Measurements from ENCODE around the gene ABCF1.

The ABCF1 gene

DNA sequence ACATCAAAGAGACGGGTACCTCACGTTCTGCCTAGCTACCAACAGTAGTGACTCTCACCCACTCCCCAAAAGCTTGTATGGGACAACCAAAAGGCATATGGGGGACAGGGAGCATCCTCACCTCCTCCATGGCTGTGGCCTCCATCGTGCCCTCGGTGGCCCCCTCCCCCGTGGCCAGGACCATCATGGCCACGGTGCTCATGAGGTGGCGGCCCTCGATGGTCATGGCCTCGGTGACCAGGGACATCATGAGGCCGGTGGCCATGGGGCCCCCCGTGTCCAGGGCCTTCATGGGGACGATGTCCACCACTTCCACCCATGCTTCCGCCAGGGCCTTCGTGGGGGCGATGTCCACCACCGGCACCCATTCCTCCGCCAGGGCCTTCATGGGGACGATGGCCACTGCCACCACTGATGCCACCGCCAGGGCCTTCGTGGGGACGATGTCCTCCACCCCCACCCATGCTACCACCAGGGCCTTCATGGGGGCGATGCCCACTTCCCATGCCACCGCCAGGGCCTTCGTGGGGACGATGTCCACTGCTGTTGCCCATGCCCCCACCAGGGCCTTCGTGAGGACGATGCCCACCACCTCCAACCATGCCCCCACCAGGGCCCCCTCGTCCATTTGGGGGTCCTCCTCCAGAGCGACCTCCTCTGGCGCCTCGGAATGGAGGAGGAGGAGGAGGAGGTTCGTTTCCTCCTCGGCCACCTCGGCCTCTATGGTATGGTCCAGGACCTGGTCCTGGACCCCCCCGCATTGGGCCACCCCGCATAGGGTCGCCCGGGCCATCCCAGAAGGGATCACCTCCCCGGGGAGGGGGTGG lies 30.8 kb downstream of the ABCF1 start:
- no peak for DNase-seq (ENCODE audit: low read depth, low spot score)

DNA sequence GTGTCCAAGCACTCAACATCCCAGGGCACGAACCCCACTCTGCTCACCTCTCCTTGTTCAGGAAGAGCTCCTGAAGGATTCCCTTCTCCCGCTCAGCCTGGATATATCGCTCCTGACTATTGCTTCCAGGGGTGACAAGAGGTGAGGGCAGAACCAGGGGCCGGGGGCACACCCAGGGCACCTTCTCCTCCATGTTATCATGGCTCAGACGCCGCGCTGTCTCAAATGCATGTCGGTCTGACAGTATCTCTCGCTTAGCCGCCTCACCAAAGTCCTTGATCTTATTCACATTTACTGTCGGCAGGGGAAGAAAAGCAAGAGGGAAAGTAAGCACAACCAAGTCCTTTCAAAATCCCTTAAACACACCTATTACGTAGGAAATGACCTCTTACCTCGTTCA lies 32.7 kb downstream of the ABCF1 start:
- DNase-seq (ENCODE audit: low read depth, low spot score): no peak

DNA sequence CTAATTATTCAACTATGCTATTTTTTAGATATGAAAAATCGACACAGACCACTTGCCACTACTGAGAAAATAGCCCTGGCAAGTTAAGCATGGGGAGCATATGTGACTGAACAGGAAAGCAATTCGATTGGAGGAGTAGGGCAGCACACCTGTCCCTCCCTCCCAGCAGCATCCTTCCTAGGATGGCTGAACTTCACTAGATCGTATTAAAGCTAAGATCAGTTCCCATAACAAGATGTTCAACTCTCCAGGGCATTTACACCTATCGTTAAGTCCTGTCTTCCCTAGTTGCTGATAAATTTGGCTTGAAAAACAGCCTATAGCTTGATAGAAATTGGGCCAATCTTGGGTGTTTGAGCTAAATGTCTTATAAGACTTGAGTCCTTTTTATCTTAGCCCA lies 38.8 kb downstream of the ABCF1 start:
- no peak for DNase-seq (ENCODE audit: low read depth, low spot score)

DNA sequence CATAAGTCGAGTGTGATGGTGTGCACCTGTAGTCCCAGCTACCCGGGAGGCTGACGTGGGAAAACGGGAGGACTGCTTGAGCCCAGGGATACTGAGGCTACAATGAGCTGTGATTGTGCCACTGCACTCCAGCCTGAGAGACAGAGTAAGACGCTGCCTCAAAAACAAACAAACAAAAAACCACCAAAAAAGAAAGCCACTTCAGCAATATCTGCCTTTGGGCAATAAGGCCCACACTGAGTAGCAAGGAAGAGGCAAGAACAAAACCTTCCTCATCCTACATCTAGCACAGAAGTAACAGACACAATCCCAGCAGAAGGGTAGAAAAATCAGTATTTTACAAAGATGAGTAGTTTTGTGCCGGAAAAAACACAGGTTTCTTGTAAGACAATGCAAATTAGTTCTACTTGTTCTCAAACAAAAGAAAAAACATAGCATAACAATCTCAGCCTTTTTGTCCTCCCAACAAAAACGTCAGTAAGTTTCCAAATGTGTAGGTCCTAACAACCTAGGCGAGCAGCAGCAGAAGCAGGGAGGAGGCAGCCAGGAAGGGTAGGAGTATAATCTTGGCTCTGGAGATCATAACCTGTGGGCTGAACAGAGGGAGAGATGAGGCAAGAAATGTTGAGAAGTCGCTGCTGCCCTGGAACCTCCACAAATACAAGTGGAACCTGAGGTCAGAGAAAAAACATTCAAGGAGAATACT lies 40.1 kb downstream of the ABCF1 start:
- no peak for DNase-seq (ENCODE audit: low read depth, low spot score)

DNA sequence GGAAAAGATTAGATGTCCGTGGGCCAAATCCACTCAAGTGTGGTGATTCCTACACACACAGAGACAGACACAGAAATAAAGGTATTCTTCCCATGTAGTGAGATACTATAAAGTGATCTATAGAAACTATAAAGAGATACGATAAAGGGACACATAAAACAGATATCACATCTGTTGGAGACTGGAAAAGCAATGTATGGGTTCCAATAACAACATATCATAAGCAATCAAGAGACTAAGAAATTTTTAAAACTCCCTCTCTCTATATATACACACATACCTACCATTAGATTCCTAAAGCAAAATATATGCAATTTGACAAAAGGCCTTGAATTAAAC lies 40.6 kb downstream of the ABCF1 start:
- no peak for DNase-seq (ENCODE audit: low read depth, low spot score)

DNA sequence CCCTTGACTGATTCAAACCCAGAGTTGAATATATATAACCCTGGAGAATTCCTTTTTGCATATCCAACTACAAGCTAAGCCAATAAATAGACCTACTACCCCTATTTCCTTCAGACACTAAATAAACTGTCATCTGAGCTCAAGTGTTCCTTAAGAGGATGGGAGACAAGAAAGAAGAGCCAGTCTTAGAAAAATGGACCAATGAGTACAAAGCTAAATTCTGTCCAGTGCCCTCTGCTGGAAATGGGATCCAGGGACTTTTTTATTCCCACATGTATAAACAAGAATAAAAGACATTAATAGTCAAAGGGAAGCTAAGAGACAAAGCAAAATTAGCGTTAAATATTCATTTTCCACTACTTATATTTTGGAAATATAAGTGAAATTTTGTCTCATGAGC lies 41.0 kb downstream of the ABCF1 start:
- DNase-seq (ENCODE audit: low read depth, low spot score): no peak

DNA sequence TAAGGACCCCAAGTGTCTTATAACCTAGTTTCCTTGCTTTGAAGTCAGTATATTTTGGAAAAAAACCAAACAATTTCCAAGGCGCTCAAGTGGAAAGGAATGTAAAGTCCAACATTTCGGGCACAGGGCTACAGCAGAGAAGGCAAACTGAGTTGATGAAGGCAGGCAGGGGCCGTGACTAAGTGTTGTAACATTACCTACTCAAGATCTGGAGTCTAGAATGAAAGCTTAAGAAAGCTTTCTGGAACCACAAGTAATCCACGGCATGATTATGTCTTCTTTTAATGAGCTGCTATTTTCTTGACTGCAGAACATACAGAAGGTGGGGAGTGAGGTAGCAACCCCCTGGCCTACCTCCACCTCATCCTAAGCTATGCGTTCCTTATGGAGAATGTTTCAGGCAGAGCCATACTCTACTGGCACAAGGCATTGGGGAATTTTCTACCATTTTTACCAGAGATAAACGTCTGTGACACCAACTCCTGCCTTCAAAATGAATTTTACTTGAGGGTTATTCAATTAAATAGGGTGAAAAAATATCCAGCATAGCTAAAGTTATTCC lies 41.5 kb downstream of the ABCF1 start:
- DNase-seq (ENCODE audit: low read depth, low spot score): no peak

DNA sequence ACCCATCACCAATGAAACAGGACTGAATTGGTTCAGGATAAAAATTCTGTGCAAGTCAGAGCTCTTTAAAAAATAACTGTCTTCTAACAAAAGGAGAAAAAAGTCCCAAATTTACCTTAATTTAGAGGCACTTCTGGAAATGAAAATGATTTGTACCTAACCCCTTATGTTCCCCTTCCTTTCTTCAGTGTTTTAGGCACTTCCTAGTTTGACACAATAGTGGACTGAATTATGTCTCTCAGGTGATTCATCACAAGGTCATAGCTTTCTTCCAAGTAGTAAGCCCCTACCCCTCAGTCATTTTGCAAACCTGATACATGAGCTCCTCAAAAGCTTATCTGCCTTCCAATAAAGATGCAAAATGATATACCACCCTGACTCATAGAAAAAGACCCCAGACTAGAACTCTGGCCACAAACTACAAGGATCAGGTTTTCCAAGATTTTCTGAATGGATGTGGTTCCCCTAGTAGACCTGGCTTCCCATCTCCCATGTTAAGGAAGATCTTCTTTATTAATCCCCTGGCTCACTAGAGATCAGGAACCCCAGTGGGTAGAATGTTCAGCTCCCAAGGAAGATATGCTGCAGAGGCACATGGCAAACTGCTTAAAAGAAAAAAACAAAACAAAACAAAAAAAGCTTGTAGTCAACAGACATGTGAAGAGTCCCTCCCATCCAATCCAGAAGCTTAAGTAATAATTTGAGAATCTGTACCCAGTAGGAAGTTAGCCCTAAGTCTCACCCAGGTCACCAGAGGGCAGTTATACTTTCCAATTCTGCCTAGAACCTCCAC lies 42.2 kb downstream of the ABCF1 start:
- no peak for DNase-seq (ENCODE audit: low read depth, low spot score)

DNA sequence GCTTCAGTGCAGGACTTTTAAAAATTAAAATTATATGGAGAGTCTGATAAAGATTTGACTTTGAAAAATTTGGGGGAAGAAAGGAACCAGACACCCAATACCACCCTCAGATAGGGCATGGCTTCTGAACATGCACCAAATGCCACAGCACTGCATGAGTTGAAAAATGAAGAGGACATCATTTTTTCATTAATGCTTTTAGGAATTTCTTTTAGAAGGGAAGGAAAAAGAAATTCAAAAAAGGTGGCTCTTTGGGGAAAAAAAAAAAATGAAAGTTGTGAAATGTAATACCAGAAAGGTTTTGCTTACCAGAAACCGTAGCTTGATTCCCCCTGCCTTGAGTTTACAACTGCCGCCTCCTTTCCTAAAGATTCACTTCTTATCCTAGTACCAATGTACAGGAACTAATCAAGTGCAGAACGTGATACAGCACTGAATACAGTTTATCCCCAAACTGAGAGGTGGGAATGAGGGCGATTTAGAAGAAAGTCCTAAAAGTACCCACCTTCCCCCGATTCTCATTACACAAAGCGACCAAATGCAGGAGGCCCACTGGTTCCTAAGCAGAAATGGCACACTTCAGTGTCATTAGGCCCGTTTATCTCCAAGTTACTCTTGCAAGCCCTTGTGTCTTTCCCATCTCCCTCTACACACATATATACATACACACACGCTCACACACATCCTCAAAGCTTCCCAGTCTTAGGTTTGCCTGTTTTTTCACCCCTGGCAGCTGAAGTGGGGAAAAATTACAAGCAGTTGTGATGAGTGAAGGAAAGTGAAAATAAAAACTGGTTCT lies 43.0 kb downstream of the ABCF1 start:
- DNase-seq (ENCODE audit: low read depth, low spot score): no peak

DNA sequence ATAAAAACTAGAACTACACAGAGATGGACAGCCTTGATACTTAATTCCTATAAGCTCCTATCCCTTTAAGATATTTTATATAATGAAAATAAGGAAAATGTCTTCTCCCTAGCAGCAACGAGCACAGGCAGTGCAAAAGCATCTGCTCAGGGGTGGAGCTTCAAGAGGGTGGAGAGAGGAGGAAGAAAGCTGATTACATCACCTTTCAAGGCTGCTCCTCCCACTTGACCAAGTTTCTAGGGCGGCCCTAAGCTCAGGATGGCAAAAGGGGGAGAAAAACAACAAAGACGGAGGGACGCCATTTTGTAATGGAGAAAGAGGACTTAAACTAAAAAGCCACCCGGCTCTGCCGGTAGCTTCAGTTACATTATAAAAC lies 43.6 kb downstream of the ABCF1 start:
- peak; percentile 89 for DNase-seq (ENCODE audit: low read depth, low spot score)

DNA sequence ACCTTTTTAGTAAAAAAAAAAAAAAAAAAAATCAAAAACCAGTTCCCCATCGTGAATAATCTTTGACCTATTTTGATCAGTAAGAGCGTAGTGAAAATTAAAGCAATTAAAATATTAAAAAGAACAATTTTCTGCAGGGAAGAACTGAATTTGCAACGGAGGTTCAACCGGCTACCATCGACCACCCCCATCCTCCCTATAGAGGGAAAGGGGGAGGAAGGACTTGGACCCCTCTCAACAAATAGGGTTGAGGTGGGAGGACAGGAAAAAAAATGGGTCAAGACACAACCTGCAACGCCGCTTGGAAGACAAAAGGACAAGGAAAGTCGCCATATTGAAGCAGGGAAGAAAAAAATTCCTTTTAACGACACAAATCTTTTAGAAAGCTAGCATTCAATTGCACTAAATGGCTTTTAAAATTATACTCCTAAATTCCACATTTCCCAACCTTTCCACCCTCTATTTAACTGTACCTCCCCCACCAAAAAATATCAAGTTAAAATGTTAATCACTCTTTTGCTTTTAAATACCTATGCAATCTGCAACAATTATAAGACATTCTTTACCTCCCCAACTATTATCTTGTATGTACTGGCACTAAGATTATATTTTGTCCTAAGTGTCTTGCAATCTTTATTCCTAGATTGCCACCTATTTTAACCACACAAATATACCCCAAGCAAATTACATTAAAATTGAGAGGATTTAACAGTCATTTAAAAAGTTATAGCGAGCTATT lies 44.1 kb downstream of the ABCF1 start:
- DNase-seq (ENCODE audit: low read depth, low spot score): peak; percentile 78

DNA sequence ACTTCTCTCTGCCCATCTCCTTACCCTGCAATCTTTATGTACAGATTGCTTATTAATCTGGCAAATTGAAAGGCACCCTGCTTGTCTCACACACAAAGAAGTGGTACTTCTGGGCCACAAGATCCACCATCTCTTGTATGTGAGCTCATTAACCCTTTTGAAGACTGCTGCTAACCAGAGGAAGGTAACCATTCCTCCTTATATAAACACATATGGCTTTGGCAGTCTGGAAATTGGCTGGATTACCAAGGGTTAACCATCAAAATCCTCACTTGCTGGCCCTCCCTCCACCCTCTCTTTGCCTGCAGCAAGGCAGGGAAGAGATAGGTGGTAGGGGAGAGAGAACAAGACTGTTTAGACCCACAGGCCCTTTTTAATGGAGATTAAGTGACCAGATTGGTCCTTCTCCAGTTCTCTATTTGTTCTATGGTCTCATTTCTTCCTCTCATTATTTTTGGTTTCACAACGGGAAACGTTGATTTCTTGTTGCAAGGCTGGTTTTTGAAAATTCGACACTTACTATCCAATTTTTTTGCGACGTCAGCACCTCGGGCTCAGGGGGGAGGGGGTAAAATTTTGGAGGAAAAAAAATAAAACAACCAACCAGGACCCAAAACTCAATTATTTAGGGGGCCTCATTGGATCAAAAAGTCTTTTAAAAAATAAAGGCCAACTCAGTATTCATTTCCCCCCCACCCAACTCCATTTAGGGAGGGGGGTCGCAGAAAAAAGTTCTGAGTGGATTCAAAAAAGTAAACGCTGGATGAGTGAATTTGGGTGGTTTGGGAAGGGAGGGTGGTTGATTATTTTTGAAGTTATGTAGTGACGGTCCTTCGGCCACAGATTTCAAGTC lies 44.9 kb downstream of the ABCF1 start:
- DNase-seq (ENCODE audit: low read depth, low spot score): no peak

DNA sequence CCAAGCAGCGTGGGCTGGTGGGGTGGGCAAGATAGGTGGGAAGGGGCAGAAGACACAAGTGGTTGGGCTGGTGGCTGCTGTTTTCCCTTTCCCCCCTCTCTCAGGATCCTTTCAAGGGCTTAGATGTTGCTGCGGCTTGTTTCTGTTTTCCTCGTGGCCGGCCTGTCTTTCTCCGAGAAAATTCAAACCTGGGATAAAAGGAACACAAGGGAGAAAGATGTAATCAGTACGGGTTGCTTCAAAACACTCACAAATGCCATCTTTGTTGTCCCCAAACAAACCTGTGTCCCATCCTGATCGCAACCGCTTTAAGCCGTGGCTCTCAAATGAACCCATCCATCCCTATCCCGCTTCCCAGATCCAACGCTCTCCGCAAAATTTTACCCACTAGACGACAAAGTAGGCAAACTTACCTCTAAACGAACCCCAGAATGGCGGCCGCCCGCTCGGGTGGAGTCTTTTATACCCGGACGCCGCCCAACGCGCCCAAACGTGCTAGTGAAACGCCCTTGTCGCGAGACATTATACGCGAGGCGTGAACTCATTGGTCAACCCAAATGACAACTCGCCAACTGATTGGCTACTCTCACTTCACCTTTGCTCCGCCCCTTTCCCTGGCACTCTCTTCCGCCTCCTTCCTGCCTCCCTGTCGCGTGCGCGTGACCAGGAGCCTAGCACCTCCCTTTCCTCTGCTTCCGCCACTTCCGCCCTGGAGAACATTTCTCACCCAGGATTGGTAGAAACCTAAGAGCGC lies 45.7 kb downstream of the ABCF1 start, which contains the start of gene PPP1R10:
PPP1R10 (minus strand) TSS at position 433 of the 754 bp plus-strand sequence. CDS start 7,299 bp downstream, outside the sequence.
- DNase-seq (ENCODE audit: low read depth, low spot score): peak; percentile 99

DNA sequence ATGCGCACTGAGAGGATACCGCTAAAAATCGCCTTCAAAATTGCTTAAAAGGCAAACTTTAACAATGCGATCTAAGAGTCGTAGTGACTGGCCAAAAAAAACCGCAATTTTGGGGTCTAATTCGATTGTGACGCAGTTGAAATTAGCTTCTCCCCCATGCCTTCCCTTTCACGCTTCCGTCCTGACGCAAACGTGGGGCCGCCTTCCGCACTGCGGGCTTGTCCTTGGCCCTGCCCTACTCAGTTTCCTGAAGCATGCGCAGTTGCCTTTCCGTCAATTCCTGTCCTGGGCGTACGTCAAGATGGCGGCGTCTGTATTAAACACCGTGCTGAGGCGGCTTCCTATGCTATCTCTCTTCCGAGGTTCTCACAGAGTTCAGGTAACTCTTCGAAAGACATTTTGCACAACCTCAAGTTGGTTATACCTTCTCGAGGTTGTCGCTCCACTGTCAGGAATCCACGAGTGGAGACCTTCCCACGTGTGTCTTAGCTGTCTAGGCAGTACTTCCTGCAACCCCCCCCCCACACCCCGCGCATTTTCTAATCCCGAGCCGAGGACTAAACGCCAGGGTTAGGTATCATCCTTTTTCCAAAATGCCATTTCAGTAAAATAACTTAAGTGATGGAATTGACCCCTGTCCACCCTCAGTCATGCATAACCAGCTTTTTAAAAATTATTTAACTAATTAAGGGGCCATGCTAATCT lies 46.5 kb downstream of the ABCF1 start, which contains the start of gene MRPS18B:
MRPS18B (plus strand) TSS at position 276 of the 705 bp plus-strand sequence; CDS start at position 302, 26 bp downstream.
- peak; percentile 86 for DNase-seq (ENCODE audit: low read depth, low spot score)

DNA sequence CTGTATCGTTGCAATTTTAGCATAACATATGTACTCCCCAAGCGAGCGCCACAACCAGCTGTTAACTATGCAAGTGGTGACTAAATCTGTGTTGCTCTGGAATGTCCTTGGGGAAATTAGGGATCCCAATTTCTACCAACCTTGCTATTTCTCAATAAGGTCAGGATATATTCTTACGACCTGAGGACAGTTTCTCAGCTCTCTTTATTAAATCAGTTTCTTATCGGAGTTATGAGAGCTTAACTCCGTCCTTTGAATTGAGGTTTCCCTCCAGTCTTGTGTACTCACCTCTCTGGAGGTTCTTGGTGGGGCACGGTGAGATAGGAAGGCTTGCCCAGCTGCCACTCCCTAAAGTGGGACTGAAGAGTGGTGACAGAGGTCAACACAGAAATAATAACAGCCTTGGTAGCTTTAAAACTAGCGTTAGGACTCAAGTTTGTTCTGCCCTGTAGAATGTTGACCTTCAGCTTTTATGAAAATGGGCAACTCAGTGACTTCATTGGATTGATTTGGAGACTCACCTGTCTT lies 47.1 kb downstream of the ABCF1 start:
- DNase-seq (ENCODE audit: low read depth, low spot score): no peak

DNA sequence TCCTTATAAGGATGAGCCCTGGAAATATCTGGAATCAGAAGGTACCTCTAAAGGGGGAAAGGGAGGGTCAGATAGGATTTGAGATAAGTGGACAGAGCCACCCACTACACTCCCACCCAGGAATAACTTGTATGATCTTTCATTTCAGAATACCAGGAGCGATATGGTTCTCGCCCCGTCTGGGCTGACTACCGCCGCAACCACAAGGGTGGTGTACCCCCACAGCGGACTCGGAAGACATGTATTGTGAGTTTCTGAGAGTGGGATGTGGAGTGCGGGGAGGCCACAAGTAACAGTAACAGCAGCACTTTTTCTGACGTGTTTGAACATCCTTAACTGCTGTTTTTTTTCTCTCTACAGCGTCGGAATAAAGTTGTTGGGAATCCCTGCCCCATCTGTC lies 48.3 kb downstream of the ABCF1 start:
- no peak for DNase-seq (ENCODE audit: low read depth, low spot score)

DNA sequence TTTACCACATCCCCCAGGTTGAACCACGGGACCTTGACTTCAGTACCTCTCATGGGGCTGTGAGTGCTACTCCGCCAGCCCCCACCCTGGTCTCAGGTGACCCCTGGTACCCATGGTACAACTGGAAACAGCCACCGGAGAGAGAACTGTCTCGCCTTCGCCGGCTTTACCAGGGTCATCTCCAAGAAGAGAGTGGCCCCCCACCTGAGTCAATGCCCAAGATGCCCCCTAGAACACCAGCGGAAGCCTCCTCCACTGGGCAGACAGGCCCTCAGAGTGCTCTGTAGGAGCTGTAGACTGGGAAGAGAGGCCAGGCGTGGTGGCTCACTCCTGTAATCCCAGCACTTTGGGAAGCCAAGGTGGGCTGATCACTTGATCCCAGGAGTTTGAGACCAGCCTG lies 54.3 kb downstream of the ABCF1 start:
- no peak for DNase-seq (ENCODE audit: low read depth, low spot score)

Data from iPS DF 19.7 (cell line).